CD14-positive monocyte (primary cell): ENCODE measurements around the gene SECISBP2L. TPM values are rescaled to one million over a fixed set of nuclear protein-coding genes. Genes with fewer than 3 reads are reported as not detected.

Experiments
- DNase-seq, 3 donors: peaks; one replicate each; pipeline ENCODE4 v3.0.0-alpha.2; 2011 to 2022
- H2AFZ ChIP-seq: 2 replicates; pipeline ENCODE4 v1.6.0; 2012; ENCODE audit warnings: mild to moderate bottlenecking, low read depth, low read length, inconsistent platforms; ENCODE audit not compliant: insufficient read depth, poor library complexity, severe bottlenecking
- H3K27ac ChIP-seq, 2 donors: 1 replicate in 1 of 2; 2 replicates in 1 of 2; pipeline ENCODE4 v1.5.1; 2012 to 2013; ENCODE audit warnings: low read length in 2 of 2, control low read depth in 1 of 2, inconsistent platforms in 1 of 2, low read depth in 1 of 2, mild to moderate bottlenecking in 1 of 2
- H3K27me3 ChIP-seq, 2 donors: one replicate each; pipeline versions ENCODE4 v1.6.0 to v1.6.1; 2011 to 2013; ENCODE audit warnings: low read length in 2 of 2; ENCODE audit not compliant: control insufficient read depth in 2 of 2, insufficient read depth in 2 of 2
- H3K36me3 ChIP-seq, 2 donors: replicated peaks in 1 of 2; 1 replicate in 1 of 2; 2 replicates in 1 of 2; pipeline versions ENCODE4 v1.5.1 to v1.6.1; 2012 to 2013; ENCODE audit warnings: low read length in 2 of 2, control low read depth in 1 of 2, inconsistent platforms in 1 of 2, mild to moderate bottlenecking in 1 of 2; ENCODE audit not compliant: insufficient read depth in 2 of 2, control insufficient read depth in 1 of 2
- H3K4me1 ChIP-seq, 2 donors: 1 replicate in 1 of 2; 2 replicates in 1 of 2; pipeline versions ENCODE4 v1.5.1 to v1.6.1; 2012 to 2013; ENCODE audit warnings: low read length in 2 of 2, control low read depth in 1 of 2, inconsistent platforms in 1 of 2, mild to moderate bottlenecking in 1 of 2, moderate library complexity in 1 of 2; ENCODE audit not compliant: insufficient read depth in 2 of 2, control insufficient read depth in 1 of 2
- H3K4me2 ChIP-seq: replicated peaks from 2 replicates; pipeline ENCODE3; 2012; ENCODE audit warnings: low read length, moderate library complexity, mild to moderate bottlenecking; ENCODE audit not compliant: poor library complexity, severe bottlenecking; ENCODE audit errors: extremely low read depth
- H3K4me3 ChIP-seq, 3 experiments: fragments of 200-600 bp in 1 of 3; sonication (generic) in 1 of 3; replicated peaks in 1 of 3; 1 replicate in 2 of 3; 2 replicates in 1 of 3; pipeline ENCODE4 v1.5.1; 2011 to 2013; ENCODE audit warnings: low read length in 3 of 3, mild to moderate bottlenecking in 3 of 3, control low read depth in 2 of 3, low read depth in 2 of 3, inconsistent platforms in 1 of 3, moderate library complexity in 1 of 3
- H3K79me2 ChIP-seq: 2 replicates; pipeline ENCODE4 v1.6.0; 2012; ENCODE audit warnings: mild to moderate bottlenecking, control low read depth, inconsistent platforms, low read length, moderate library complexity; ENCODE audit not compliant: insufficient read depth
- H3K9ac ChIP-seq: 2 replicates; pipeline ENCODE4 v1.6.0; 2017; ENCODE audit warnings: low read length, mild to moderate bottlenecking; ENCODE audit not compliant: insufficient read depth, poor library complexity, severe bottlenecking
- H3K9me3 ChIP-seq, 2 donors: replicated peaks in 1 of 2; 1 replicate in 1 of 2; 2 replicates in 1 of 2; pipeline versions ENCODE4 v1.5.1 to v1.6.1; 2012 to 2013; ENCODE audit warnings: low read length in 2 of 2, control low read depth in 1 of 2; ENCODE audit not compliant: control insufficient read depth in 1 of 2, insufficient read depth in 1 of 2
- H4K20me1 ChIP-seq: 2 replicates; pipeline ENCODE4 v1.6.0; 2012; ENCODE audit warnings: mild to moderate bottlenecking, low read length, control low read depth, moderate library complexity; ENCODE audit not compliant: insufficient read depth
- H3K27ac Mint-ChIP-seq, 7 donors: one replicate each; pipeline ENCODE4 v1.8.0; 2020; ENCODE audit warnings: mild to moderate bottlenecking in 7 of 7, mixed read lengths in 7 of 7, moderate library complexity in 6 of 7, inconsistent platforms in 2 of 7
- H3K27me3 Mint-ChIP-seq, 3 donors: one replicate each; pipeline ENCODE4 v1.8.0; 2021 to 2022; ENCODE audit warnings: low read depth in 3 of 3, mild to moderate bottlenecking in 3 of 3, mixed read lengths in 3 of 3, moderate library complexity in 3 of 3, inconsistent platforms in 1 of 3
- H3K36me3 Mint-ChIP-seq, 2 donors: one replicate each; pipeline ENCODE4 v1.8.0; 2020; ENCODE audit warnings: mixed read lengths in 2 of 2, inconsistent platforms in 1 of 2, mild to moderate bottlenecking in 1 of 2
- H3K4me1 Mint-ChIP-seq: one replicate; pipeline ENCODE4 v1.8.0; 2020; ENCODE audit warnings: mild to moderate bottlenecking, mixed read lengths
- H3K4me3 Mint-ChIP-seq, 2 donors: one replicate each; pipeline ENCODE4 v1.8.0; 2020; ENCODE audit warnings: mild to moderate bottlenecking in 2 of 2, mixed read lengths in 2 of 2, moderate library complexity in 1 of 2
- H3K9me3 Mint-ChIP-seq, 7 donors: one replicate each; pipeline ENCODE4 v1.8.0; 2020 to 2022; ENCODE audit warnings: mixed read lengths in 7 of 7, mild to moderate bottlenecking in 6 of 7, moderate library complexity in 6 of 7, inconsistent platforms in 2 of 7
- WGBS: methylation state at CpG from one replicate; pipeline ENCODE4 v1.1.5; 2013; ENCODE audit warnings: missing lambda C conversion rate; ENCODE audit not compliant: insufficient coverage; 5-methylcytosine and 5-hydroxymethylcytosine counted together
- intact Hi-C, 2 donors: fragments of 100-400 bp; cut with micrococcal nuclease; formaldehyde crosslinking; loops; one replicate each; pipeline versions ENCODE4 v1.15.0 to v1.15.1; 2023
- polyA plus RNA-seq, 3 donors: library from polyadenylated mRNA; depleted of rRNA in 1 of 3; unstranded in 2 of 3; stranded (reverse) in 1 of 3; fragments of 300-500 nt in 2 of 3; fragments of >200 nt in 1 of 3; fragmentation: Illumina TruSeq in 2 of 3; gene quantifications; 1 replicate in 2 of 3; 2 replicates in 1 of 3; pipeline ENCODE4 v1.2.3, GENCODE V29; 2012 to 2021
- TF ChIP-seq, protein P1 (sequence below): fragments of 200-600 bp; IDR thresholded peaks from one replicate; pipeline ENCODE4 v1.8.0; 2022; ENCODE audit warnings: antibody characterized with exemption, mild to moderate bottlenecking

The SECISBP2L gene
- polyA plus RNA-seq, 3 donors, result 5.0 to 19.8 (median 9.5) TPM

GRCh38 chr15:48962662-48963523, 83.4 kb downstream of the SECISBP2L start:
- Histone ChIP-seq H3K27ac (no peak overlapping the region), H3K27me3 (peaks cover 29 to 39% of the 10 kb centered on the region in 2 donors), H3K4me1 (peaks cover 22 to 24% of the 10 kb centered on the region in 2 donors), H2AFZ (peak overlapping the region; percentile 68), H3K79me2 (no peaks in the 10 kb centered on the region), H3K9me3 (no peaks in the 10 kb centered on the region), H4K20me1 (no peaks in the 10 kb centered on the region), H3K4me2 (peak overlapping the region; percentile 84), H3K4me3 (peak overlapping the region; percentile 6 to 67 (median 27)), H3K36me3 (no peaks in the 10 kb centered on the region), H3K9ac (peak overlapping the region; percentile 22)
- DNase-seq, result no peak
- WGBS, result 18% methylated on average over 51 of the region's 54 CpGs
- peaks cover 30% of the 10 kb centered on the region for H3K4me1 Mint-ChIP-seq
- peak overlapping the region; percentile 73 to 92 for H3K4me3 Mint-ChIP-seq
- peaks cover 0 to 8% (median 0%) of the 10 kb centered on the region in 7 donors for H3K9me3 Mint-ChIP-seq
- peaks cover 0 to 3% of the 10 kb centered on the region in 2 donors for H3K36me3 Mint-ChIP-seq
- H3K27ac Mint-ChIP-seq, result no peak overlapping the region
- intact Hi-C loops, result no loop called here
- H3K27me3 Mint-ChIP-seq, result peaks cover 33 to 49% (median 36%) of the 10 kb centered on the region in 3 donors
- TF ChIP-seq, protein P1, sequence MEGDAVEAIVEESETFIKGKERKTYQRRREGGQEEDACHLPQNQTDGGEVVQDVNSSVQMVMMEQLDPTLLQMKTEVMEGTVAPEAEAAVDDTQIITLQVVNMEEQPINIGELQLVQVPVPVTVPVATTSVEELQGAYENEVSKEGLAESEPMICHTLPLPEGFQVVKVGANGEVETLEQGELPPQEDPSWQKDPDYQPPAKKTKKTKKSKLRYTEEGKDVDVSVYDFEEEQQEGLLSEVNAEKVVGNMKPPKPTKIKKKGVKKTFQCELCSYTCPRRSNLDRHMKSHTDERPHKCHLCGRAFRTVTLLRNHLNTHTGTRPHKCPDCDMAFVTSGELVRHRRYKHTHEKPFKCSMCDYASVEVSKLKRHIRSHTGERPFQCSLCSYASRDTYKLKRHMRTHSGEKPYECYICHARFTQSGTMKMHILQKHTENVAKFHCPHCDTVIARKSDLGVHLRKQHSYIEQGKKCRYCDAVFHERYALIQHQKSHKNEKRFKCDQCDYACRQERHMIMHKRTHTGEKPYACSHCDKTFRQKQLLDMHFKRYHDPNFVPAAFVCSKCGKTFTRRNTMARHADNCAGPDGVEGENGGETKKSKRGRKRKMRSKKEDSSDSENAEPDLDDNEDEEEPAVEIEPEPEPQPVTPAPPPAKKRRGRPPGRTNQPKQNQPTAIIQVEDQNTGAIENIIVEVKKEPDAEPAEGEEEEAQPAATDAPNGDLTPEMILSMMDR, result no peak

DNA sequence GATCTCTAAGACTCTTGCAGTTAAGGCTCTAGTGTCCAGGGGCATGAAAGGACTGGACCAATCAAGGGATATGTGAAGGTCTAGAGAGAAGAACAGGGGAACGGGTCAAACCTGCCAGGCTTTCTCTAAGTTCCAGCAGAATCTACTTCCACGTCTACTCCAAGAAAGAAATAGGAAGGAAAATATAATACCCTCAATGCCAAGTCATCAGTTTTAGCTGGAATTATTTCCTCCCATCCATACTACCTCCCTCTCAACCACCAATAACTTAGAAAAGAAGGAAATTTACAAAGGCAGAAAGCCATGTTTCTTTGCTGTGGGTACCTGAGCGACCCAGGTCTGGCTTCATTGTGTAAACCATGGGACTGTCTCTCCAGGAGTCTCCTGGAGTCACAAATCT, 90.3 kb downstream of the SECISBP2L start:
- Histone ChIP-seq H3K27ac (no peak overlapping the region), H3K9ac (no peak overlapping the region), H3K4me2 (no peak overlapping the region), H3K4me1 (no peaks in the 10 kb centered on the region), H3K4me3 (no peak overlapping the region), H2AFZ (no peak overlapping the region), H3K27me3 (no peaks in the 10 kb centered on the region), H3K79me2 (no peaks in the 10 kb centered on the region), H3K9me3 (no peaks in the 10 kb centered on the region), H3K36me3 (no peaks in the 10 kb centered on the region), H4K20me1 (no peaks in the 10 kb centered on the region)
- H3K36me3 Mint-ChIP-seq, result no peaks in the 10 kb centered on the region
- peaks cover 0 to 7% (median 2%) of the 10 kb centered on the region in 3 donors for H3K27me3 Mint-ChIP-seq
- whole genome bisulfite sequencing, result 100% methylated on average over 1 of the region's 3 CpGs
- no peak overlapping the region for H3K4me3 Mint-ChIP-seq
- no peak for DNase-seq
- H3K9me3 Mint-ChIP-seq, result peaks cover 0 to 2% (median 0%) of the 10 kb centered on the region in 7 donors
- H3K4me1 Mint-ChIP-seq, result no peaks in the 10 kb centered on the region
- intact Hi-C loops, result no loop called here
- H3K27ac Mint-ChIP-seq, result no peak overlapping the region
- TF ChIP-seq, protein P1, result no peak
